Superior temporal gyrus (tissue), 1 donor: ENCODE measurements around the gene ARMC9.
"Not testable (repeated sequence)": the region's sequence is repeated elsewhere in the genome, so short reads cannot be mapped to it uniquely, and the experiment has no call there.

ENCODE experiments used
- DNase-seq: peaks from one replicate; pipeline ENCODE4 v3.0.0-alpha.2; 2016; ENCODE audit errors: extremely low spot score

Gene ARMC9

DNA sequence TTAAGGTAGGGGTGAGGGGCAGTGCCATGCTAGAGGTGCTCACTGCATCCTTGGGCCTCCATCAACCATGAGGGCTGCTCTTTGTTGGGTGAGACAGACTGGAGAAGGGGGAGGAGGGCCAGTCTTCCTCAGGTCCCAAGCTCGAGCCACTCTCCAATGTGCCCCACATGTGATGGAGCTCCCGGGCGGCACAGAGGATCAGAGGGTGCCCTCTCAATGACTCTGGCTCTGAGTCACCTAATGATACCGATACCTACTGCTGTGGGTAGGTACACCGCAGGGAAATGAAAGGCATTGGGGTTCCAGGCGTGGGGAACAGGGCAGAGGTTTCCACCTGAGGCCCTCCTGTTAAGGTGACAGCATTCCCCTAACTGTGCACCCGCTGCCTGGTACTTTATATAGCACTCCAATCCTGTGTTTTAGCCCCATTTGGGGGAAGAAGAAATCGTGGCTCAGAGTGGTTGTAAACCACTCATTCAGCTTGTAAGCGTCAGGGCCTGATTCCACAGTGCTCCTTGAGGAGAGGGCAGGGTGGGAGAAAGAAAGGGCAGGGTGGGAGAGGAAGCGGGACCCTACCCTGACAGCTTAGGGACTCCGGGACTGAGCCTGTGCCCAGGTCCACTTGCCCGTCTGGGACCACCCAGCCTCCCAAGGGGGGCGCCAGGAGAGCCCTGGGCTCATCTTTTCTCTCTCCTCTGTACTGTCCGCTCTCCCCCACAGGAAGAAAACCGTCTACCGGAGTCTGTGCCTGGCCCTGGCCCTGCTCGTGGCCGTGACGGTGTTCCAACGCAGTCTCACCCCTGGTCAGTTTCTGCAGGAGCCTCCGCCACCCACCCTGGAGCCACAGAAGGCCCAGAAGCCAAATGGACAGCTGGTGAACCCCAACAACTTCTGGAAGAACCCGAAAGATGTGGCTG is 198.8 kb downstream of the ARMC9 start:
- no peak for DNase-seq

DNA sequence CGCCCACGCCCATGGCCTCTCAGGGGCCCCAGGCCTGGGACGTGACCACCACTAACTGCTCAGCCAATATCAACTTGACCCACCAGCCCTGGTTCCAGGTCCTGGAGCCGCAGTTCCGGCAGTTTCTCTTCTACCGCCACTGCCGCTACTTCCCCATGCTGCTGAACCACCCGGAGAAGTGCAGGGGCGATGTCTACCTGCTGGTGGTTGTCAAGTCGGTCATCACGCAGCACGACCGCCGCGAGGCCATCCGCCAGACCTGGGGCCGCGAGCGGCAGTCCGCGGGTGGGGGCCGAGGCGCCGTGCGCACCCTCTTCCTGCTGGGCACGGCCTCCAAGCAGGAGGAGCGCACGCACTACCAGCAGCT is 199.5 kb downstream of the ARMC9 start:
- no peak for DNase-seq

DNA sequence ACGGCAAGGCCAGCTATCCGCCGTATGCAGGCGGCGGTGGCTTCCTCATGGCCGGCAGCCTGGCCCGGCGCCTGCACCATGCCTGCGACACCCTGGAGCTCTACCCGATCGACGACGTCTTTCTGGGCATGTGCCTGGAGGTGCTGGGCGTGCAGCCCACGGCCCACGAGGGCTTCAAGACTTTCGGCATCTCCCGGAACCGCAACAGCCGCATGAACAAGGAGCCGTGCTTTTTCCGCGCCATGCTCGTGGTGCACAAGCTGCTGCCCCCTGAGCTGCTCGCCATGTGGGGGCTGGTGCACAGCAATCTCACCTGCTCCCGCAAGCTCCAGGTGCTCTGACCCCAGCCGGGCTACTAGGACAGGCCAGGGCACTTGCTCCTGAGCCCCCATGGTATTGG is 200.2 kb downstream of the ARMC9 start:
- no peak for DNase-seq

DNA sequence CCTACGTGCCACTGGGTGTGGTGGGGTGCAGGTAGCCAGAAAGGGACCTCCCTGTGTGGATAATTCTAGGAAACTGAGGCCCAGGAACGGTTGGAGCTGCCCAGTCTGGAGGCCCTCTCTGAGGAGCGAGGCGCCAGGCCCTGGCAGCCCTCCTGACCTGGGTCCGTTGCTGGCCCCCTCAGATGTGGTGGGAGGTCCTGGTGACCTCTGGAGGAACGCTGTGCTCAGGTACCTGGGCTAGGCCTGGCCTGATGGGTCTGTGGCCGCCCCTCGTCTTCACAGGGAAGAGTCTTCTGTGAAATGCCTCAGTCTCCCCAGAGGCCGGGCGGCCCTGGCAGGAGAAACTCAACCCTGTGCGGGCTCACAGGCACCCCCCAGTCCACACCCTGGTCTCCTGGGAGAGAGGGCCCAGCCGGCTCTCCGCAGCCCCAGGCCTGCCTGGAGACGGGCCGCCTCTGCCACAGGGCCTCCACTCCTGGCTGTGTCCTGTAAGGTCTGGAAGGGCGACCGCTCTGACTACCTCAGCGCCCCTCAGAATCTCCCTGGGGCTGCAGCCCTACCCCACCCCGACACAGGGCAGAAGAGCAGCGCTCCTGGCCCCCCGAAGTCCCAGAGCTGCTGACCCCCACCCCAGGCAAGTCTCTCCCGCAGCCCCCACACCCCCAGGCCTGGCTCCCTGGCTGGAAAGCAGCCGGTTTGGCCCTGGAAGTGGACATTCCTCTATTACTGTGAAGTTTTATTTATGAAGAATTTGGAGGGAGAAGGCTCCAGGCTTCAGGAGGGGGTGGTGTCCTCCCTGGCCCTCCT is 200.8 kb downstream of the ARMC9 start:
- no peak for DNase-seq

DNA sequence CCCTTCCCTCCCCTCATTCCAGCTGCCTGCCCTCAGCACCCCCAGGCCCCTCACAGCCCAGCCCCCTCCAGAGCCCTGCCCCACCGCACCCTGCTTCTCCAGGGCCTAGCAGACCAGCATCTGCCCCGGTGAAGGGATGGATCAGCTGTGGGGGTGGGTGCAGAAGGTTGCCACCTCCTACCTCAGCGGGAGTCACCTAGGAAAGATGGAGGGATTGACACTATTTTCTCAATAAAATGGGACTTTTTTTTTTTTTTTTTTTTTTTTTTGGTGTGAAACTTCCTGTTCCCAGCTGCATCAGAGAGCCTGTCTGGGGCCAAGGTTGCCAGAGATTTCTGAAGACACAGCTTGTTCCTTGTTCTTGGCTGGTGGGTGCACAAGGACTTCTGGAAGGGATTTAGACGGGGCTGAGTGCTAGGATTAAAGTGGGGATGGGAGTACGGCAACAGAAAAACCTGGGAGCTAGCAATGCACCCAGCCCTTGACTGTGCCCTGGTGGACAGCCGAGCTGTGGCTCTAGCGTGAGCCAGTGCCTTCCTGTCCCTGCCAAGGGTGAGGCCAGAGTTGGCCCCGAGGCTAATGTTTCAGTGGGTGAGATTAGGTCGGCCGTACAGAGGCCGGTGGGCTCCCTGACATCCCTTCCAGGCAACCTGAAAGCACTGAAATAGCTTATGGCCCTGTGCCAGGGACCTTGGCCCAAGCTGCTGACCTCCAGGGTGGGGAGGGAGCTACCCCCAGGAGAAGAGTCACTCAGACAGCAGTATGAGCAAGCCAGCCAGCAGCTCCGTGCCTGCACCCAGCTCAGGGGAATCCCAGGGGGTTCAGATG is 201.6 kb downstream of the ARMC9 start:
- DNase-seq: peak; percentile 52

DNA sequence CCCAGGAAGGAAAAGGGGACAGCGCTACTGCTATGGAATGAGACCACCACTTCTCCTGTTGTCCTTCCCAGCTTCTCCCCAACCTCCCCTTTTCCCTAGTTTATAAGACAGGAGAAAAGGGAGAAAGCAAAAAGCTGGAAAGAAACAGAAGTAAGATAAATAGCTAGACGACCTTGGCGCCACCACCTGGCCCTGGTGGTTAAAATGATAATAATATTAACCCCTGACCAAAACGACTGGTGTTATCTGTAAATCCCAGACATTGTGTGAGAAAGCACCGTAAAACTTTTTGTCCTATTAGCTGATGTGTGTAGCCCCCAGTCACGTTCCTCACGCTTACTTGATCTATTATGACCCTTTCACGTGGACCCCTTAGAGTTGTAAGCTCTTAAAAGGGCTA is 202.2 kb downstream of the ARMC9 start:
- not testable (repeated sequence) for DNase-seq

DNA sequence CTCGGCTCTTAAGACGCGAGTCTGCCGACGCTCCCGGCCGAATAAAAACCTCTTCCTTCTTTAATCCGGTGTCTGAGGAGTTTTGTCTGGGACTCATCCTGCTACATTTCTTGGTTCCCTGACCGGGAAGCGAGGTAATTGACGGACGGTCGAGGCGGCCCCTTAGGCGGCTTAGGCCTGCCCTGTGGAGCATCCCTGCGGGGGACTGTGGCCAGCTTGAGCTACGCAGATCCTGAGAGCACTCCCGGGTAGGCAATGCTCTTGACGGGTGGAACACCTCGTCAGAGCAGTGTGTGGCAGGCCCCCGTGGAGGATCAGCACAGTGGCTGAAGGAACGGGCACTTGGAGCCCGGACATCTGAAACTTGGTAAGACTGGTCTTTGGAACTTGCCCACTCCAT is 202.7 kb downstream of the ARMC9 start:
- DNase-seq: not testable (repeated sequence)

DNA sequence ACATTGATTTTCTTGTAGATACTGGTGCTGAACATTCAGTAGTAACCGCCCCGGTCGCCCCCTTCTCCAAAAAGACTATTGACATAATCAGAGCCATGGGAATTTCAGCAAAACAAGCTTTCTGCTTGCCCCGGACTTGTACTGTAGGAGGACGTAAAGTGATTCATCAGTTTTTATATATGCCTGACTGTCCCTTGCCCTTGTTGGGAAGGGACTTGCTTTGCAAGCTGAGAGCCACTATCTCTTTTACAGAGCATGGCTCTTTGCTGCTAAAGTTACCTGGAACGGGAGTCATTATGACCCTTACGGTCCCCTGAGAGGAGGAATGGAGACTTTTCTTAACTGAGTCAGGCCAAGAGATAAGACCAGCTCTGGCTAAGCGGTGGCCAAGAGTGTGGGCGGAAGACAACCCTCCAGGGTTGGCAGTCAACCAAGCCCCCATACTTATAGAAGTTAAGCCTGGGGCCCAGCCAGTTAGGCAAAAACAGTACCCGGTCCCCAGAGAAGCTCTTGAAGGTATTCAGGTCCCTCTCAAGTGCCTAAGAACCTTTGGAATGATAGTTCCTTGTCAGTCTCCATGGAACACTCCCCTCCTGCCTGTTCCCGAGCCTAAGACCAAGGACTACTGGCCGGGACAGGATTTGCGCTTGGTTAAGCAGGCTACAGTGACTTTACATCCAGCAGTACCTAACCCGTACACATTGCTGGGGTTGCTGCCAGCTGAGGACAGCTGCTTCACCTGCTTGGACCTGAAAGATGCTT is 205.2 kb downstream of the ARMC9 start:
- not testable (repeated sequence) for DNase-seq

DNA sequence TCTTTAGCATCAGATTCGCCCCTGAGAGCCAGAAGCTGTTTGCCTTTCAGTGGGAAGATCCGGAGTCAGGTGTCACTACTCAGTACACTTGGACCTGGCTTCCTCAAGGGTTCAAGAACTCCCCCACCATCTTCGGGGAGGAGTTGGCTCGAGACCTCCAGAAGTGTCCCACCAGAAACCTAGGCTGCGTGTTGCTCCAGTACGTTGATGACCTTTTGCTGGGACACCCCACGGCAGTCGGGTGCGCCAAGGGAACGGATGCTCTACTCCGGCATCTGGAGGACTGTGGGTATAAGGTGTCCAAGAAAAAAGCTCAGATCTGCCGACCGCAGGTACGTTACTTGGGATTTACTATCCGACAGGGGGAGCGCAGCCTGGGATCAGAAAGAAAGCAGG is 205.8 kb downstream of the ARMC9 start:
- not testable (repeated sequence) for DNase-seq

DNA sequence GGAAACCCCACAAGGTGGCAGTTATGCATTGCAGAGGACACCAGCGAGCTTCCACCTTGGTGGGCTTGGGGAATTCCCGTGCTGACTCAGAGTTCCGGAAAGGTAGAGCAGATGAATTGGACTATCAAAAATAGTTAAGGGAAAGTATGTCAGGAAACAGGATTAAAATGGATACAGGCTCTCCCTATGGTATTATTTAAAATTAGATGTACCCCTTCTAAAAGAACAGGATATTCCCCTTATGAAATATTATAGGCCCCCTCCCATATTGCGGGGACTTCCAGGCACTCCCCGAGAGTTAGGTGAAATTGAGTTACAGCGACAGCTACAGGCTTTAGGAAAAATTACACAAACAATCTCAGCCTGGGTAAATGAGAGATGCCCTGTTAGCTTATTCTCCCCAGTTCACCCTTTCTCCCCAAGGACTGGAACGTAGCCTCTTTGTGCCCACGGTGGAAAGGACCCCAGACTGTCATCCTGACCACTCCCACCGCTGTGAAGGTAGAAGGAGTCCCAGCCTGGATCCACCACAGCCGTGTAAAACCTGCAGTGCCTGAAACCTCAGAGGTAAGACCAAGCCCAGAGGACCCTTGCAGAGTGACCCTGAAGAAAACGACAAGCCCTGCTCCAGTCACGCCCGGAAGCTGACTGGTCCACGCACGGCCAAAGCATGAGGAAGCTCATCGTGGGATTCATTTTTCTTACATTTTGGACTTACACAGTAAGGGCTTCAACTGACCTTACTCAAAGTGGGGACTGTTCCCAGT is 207.4 kb downstream of the ARMC9 start:
- DNase-seq: not testable (repeated sequence)

DNA sequence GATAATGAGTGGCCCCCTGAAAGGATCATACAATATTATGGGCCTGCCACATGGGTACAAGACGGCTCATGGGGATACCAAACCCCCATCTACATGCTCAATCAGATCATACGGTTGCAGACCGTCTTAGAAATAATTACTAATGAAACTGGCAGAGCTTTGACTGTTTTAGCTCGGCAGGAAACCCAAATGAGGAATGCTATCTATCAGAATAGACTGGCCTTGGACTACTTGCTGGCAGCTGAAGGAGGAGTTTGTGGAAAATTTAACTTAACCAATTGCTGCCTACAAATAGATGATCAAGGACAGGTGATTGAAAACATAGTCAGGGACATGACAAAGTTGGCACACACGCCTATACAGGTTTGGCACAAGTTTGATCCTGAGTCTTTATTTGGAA is 209.3 kb downstream of the ARMC9 start:
- DNase-seq: not testable (repeated sequence)

DNA sequence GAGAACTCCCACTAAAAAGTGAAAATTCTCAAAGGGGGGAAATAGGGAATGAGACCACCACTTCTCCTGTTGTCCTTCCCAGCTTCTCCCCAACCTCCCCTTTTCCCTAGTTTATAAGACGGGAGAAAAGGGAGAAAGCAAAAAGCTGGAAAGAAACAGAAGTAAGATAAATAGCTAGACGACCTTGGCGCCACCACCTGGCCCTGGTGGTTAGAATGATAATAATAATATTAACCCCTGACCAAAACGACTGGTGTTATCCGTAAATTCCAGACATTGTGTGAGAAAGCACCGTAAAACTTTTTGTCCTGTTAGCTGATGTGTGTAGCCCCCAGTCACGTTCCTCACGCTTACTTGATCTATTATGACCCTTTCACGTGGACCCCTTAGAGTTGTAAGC is 209.9 kb downstream of the ARMC9 start:
- not testable (repeated sequence) for DNase-seq

DNA sequence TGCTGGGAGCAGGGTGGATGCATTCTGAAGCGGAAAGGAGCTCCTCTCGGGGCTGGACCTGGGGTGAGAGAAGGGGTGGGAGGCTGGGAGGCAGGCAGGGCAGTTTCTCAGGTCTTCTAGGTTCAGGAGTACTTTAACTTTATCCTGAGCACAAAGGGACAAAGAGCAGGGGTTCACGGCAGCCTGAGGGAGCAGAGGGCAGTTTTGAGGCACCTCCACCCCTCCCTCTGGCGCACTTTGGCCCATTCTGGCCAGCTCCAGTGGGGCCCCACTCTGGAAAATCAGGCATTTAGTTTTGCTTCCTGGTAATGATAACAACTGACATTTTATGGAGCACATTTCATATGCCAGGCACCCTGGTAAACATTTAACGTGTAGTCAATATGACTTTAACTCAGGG is 211.3 kb downstream of the ARMC9 start:
- DNase-seq: no peak

DNA sequence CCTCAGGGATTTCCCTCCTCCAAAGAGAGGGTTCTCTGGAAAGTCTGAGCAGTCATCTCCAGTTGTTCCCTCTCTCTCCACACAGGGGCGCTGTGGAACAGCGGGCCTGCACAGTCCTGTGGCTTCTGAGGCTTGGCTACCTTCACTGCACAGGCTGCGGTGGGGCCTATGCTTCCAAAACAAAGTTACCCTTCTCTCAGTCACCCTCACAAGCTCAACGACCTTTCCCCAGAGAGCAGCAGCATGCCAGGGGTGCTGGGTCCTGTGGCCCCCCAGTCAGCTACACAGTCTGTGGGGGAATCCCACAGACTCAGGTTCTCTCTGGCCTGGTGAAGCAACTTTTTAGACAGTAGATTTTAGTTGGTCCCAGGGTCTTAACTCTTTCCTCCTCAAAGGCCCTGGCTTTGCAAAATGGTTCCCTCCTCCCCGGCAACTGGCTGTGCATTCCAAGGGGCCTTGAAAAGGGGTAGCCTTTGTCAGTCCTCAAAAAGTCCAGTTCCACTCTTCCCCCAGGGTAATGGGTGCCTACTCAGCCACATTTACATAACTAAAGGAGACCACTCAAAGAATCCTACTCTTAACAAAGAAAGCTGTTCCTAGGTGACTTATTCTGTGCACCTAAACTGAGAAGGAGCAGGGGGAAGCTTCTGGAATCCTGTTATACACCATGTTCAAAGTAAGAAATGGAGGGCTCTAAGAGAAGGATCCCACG is 212.0 kb downstream of the ARMC9 start:
- no peak for DNase-seq

DNA sequence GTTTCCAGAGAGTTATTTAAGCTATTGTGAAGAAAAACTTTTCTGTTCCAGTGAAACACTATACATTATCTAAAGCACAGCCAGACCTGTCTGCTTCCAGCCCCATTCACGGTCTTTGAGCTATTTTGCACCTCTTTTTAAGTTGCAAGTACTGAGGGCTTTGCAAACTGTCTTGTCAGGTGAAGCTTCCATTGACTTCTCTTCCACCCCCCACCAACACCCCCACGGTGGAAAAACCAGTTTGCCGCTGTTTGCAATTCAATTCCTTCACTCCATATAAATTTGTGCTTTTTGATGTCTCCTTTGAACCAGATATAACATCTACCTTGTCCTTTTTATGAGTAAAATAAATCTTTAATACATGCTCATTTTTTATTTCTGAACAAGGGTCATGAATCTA is 212.8 kb downstream of the ARMC9 start:
- no peak for DNase-seq

DNA sequence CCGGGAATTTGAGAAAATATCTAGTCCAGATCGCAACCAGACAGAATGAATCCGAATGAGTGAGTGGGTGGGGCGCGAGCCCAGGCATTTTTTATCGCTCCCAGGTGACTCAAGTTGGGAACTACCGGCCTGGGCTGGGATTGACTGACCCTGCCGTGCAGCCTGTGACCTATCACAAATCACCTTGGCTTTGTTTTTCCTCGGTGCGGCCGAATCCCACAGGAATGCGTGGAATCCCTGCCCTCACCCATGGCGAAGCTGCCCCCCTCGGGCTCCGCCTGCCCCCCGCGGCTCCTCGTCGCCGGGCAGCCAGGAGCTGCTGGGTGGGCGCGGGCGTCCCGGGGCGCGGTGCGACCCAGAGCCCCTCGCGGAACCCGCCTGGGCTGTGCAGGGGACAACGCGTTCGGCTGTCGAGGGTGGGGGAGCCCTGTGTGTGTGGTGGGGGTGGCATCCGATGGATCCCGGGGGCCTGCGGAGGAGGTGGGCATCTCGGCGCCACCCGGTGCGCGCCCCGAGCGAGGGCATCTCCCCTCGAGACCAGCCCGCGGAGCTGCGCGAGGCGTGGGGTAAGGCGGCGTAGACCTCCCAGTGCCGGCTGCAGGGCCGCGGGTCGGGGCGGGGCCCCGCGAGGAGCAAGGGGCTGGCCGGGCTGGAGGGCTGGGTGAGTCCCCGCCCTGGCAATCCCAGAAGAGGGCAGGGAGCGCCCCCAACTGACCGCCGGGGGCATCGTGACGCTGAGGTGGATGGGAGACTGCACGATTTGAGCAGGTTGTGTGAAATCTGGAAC is 213.6 kb downstream of the ARMC9 start:
- DNase-seq: peak; percentile 86

DNA sequence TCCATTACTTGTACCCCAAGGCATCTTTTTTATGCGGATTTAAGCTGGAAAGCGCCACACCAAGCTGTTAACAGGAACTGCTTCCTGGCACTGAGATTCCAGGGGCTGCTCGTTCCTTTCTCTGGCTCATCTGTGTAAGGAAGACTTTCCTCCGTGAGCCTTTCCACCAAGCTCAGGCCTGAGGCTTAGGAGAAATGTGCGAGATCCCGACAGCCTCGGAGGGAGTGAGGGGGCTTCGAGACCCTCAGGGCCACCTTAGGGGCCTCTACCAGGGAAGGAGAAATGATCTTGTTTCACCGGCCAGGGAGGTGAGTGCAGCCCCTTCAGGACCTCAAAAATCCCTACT is 214.2 kb downstream of the ARMC9 start:
- no peak for DNase-seq

DNA sequence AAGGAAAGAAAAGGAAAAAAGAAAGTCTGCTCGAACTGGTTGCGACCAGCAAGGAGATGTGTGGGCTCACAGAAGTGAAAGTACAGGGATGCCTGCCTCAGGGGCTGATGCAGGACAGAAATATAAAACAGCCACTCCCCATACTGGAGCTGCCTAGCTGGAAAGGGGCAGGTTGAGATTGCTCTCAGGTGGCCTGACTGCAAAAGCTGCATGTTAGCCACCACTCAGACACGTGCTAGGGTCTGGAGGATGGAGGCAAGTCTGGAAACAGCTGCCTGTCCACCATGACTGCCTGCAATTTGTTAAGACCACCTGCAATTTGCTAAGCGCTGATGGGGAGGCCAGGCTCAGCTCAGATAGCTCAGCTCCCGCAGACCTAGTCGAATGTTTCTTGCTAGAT is 215.0 kb downstream of the ARMC9 start:
- DNase-seq: no peak

DNA sequence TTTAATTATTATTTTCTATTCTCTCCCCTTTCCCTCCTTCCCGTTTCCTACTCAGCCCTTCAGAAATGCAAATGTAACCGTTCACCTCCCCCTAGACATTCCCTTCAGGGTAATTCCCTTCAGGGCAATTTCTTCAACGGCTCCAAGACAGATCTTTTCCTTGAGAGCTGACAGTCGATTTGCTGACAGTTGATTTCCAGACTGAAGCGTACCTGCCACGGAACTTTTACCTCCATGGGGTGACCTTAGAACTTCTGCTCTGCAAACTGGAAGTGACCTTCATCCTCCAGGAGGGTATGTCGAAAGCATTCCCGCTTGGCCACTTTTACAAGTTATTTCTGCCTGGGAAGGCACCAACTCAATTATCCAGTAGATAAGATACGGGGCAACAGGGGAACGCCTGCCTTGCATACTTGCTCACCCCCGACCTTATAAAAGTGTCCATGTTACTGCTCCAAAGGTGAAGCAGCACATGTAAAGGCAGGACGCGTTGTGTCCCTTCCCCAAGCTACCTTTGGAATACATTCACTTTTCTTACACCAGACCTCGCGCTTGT is 215.6 kb downstream of the ARMC9 start:
- no peak for DNase-seq
